PFSK-1 (cell line): ENCODE data around the gene CAMTA1.

Experiments
- POLR2AphosphoS5 ChIP-seq: IDR thresholded peaks from 2 replicates; pipeline ENCODE4 v1.6.1; 2012; ENCODE audit warnings: low read depth, mild to moderate bottlenecking, control low read depth, low read length, moderate library complexity
- REST ChIP-seq, 2 experiments: IDR thresholded peaks; 2 replicates each; pipeline versions ENCODE4 v1.6.1 to v1.8.0; 2011 to 2012; ENCODE audit warnings: low read depth in 2 of 2, low read length in 2 of 2, control low read depth in 1 of 2, inconsistent platforms in 1 of 2, mild to moderate bottlenecking in 1 of 2, moderate library complexity in 1 of 2; ENCODE audit not compliant: insufficient read depth in 1 of 2
- TAF1 ChIP-seq: IDR thresholded peaks from 2 replicates; pipeline ENCODE4 v1.6.1; 2012; ENCODE audit warnings: low read length, control low read depth, borderline replicate concordance; ENCODE audit not compliant: insufficient read depth

GRCh38 chr1:7584643-7585042 is 799.4 kb downstream of the CAMTA1 start:
- no peak for TF ChIP-seq REST (IDR thresholded peaks at IDR 0.05; ENCODE audit: insufficient read depth in 1 of 2, low read depth in 2 of 2, low read length in 2 of 2)
- no peak for TF ChIP-seq TAF1
- TF ChIP-seq POLR2AphosphoS5: no peak
